ENCODE data around the gene GRM7.

GRCh38 chr3:7733933-7734332 lies 873.0 kb downstream of the GRM7 start:
- no peak for TF ChIP-seq EZH2phosphoT487 (IDR thresholded peaks at IDR 0.05; ENCODE audit: borderline replicate concordance, low read length)
- TF ChIP-seq CTCF (conservative IDR thresholded peaks at IDR 0.05; ENCODE audit: low read depth, low read length): no peak
- TF ChIP-seq EZH2 (IDR thresholded peaks at IDR 0.05; ENCODE audit: low read length, unreplicated experiment): no peak

All from PC-3 (cell line).